Neural cell (in vitro differentiated cells): ENCODE data around the gene TSPAN19. TPM values are rescaled to one million over a fixed set of nuclear protein-coding genes. Genes with fewer than 3 reads are reported as not detected.

ENCODE experiments used
- H2AFZ ChIP-seq: fragments of 200-600, 300-800 bp; sonication (generic), shearing (Covaris generic); 2 replicates; pipeline ENCODE4 v1.6.0; 2014; ENCODE audit warnings: low read depth, mild to moderate bottlenecking, antibody characterized with exemption, low read length, moderate library complexity
- H3F3A ChIP-seq: fragments of 200-600 bp; shearing (Covaris generic); 2 replicates; pipeline ENCODE4 v1.6.1; 2016; ENCODE audit warnings: mild to moderate bottlenecking, moderate library complexity, mixed read lengths, antibody characterized with exemption, low read length; ENCODE audit not compliant: insufficient read depth, poor library complexity, severe bottlenecking
- H3K27ac ChIP-seq: fragments of 200-600, 300-800 bp; sonication (generic), shearing (Covaris generic); 2 replicates; pipeline ENCODE4 v1.5.1; 2014; ENCODE audit warnings: mild to moderate bottlenecking, low read length, moderate library complexity
- H3K27me3 ChIP-seq: fragments of 300-800, 200-600 bp; sonication (generic), shearing (Covaris generic); 2 replicates; pipeline ENCODE4 v1.6.0; 2014; ENCODE audit warnings: mild to moderate bottlenecking, low read depth, low read length, moderate library complexity; ENCODE audit not compliant: insufficient read depth
- H3K36me3 ChIP-seq: fragments of 300-800, 200-600 bp; sonication (generic), shearing (Covaris generic); 2 replicates; pipeline ENCODE4 v1.5.1; 2014; ENCODE audit warnings: mild to moderate bottlenecking, antibody characterized with exemption, low read length, moderate library complexity; ENCODE audit not compliant: insufficient read depth
- H3K4me2 ChIP-seq: fragments of 300-800, 200-600 bp; sonication (generic), shearing (Covaris generic); 2 replicates; pipeline ENCODE4 v1.6.0; 2014; ENCODE audit warnings: mild to moderate bottlenecking, low read length
- H3K4me3 ChIP-seq: fragments of 300-800, 200-600 bp; sonication (generic), shearing (Covaris generic); 2 replicates; pipeline ENCODE4 v1.5.1; 2014; ENCODE audit warnings: mild to moderate bottlenecking, low read length, moderate library complexity
- H3K79me2 ChIP-seq: fragments of 200-600 bp; shearing (Covaris generic); replicated peaks from 2 replicates; pipeline ENCODE4 v1.6.0; 2014; ENCODE audit warnings: mild to moderate bottlenecking, low read length, moderate library complexity; ENCODE audit not compliant: insufficient read depth
- H3K9ac ChIP-seq: fragments of 300-800, 200-600 bp; sonication (generic), shearing (Covaris generic); 2 replicates; pipeline ENCODE4 v1.6.1; 2016; ENCODE audit warnings: mild to moderate bottlenecking, low read length, mixed read lengths
- H3K9me2 ChIP-seq: fragments of 200-600 bp; shearing (Covaris generic); 2 replicates; pipeline ENCODE4 v1.6.1; 2016; ENCODE audit warnings: mild to moderate bottlenecking, low read length, mixed read lengths; ENCODE audit not compliant: insufficient read depth
- H3K9me3 ChIP-seq: fragments of 200-600, 300-800 bp; sonication (generic), shearing (Covaris generic); 2 replicates; pipeline ENCODE4 v1.6.1; 2016; ENCODE audit warnings: mild to moderate bottlenecking, mixed run types, low read length, moderate library complexity, mixed read lengths
- H4K20me1 ChIP-seq: fragments of 200-600 bp; shearing (Covaris generic); 2 replicates; pipeline ENCODE4 v1.6.1; 2016; ENCODE audit warnings: mild to moderate bottlenecking, mixed run types; ENCODE audit not compliant: insufficient read depth
- EP300 ChIP-seq: fragments of 450-650 bp; conservative IDR thresholded peaks from 2 replicates; pipeline ENCODE4 v1.6.1; 2014; ENCODE audit warnings: antibody characterized with exemption, mild to moderate bottlenecking, moderate library complexity; ENCODE audit not compliant: poor library complexity, severe bottlenecking
- EZH2 ChIP-seq: fragments of 200-600, 300-800 bp; shearing (Covaris generic), sonication (generic); IDR thresholded peaks from 2 replicates; pipeline ENCODE4 v1.6.1; 2014; ENCODE audit warnings: antibody characterized with exemption, low read length, borderline replicate concordance, mild to moderate bottlenecking; ENCODE audit not compliant: insufficient read depth, poor library complexity, severe bottlenecking
- MXI1 ChIP-seq: fragments of 450-650 bp; conservative IDR thresholded peaks from 2 replicates; pipeline ENCODE4 v1.6.1; 2014; ENCODE audit warnings: antibody characterized with exemption, mild to moderate bottlenecking; ENCODE audit not compliant: poor library complexity, severe bottlenecking
- POLR2AphosphoS5 ChIP-seq: IDR thresholded peaks from 2 replicates; pipeline ENCODE4 v1.6.1; 2012
- RAD21 ChIP-seq: fragments of 450-650 bp; conservative IDR thresholded peaks from 2 replicates; pipeline ENCODE4 v1.6.1; 2014; ENCODE audit warnings: antibody characterized with exemption, mild to moderate bottlenecking, moderate library complexity
- REST ChIP-seq: IDR thresholded peaks from 2 replicates; pipeline ENCODE4 v1.6.1; 2012; ENCODE audit warnings: borderline replicate concordance
- SMC3 ChIP-seq: fragments of 450-650 bp; conservative IDR thresholded peaks from 2 replicates; pipeline ENCODE4 v1.6.1; 2014; ENCODE audit warnings: antibody characterized with exemption, mild to moderate bottlenecking, moderate library complexity; ENCODE audit not compliant: poor library complexity
- TAF1 ChIP-seq: IDR thresholded peaks from 2 replicates; pipeline ENCODE4 v1.6.1; 2012; ENCODE audit warnings: low read depth
- polyA plus RNA-seq: library from polyadenylated mRNA; depleted of rRNA; stranded (reverse); fragments of >200 nt; gene quantifications from 2 replicates; pipeline ENCODE4 v1.2.3, GENCODE V29; 2014
- TF ChIP-seq, protein P1 (sequence below): fragments of 450-650 bp; IDR thresholded peaks from 2 replicates; pipeline ENCODE4 v1.5.1; 2014; ENCODE audit warnings: antibody characterized with exemption, mild to moderate bottlenecking, moderate library complexity; ENCODE audit not compliant: poor library complexity, severe bottlenecking

Gene TSPAN19
- polyA plus RNA-seq, 1 donor from 2014 or later, result 3.5 TPM

DNA sequence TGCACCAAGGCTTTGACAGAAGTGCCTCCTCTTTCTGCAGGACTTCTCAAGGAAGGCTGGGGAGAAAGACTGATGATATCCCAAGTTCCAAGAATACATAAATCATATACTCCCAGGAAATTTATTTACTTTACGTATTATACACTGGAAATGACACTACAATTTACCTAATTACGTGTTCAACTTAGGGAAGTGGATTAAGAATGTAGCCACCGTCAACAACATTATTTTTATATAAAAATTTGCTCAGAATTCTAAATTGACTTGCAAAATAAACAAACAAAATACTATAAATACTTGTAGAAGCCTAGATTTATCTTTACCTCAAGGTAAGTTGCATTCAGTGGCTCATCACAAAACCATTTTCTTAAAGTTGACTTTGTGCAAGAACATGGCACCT lies 18.9 kb downstream of the TSPAN19 start:
- Histone ChIP-seq H3K27me3 (no peaks in the 10 kb centered on the region), H4K20me1 (no peaks in the 10 kb centered on the region), H3K9me3 (no peaks in the 10 kb centered on the region), H3K4me3 (no peak overlapping the region), H3K36me3 (no peaks in the 10 kb centered on the region), H2AFZ (no peak overlapping the region), H3K9ac (no peak overlapping the region), H3K9me2 (no peaks in the 10 kb centered on the region), H3F3A (no peaks in the 10 kb centered on the region), H3K27ac (no peak overlapping the region), H3K79me2 (no peaks in the 10 kb centered on the region), H3K4me2 (no peak overlapping the region)
- TF ChIP-seq POLR2AphosphoS5, result no peak
- TF ChIP-seq, protein P1, sequence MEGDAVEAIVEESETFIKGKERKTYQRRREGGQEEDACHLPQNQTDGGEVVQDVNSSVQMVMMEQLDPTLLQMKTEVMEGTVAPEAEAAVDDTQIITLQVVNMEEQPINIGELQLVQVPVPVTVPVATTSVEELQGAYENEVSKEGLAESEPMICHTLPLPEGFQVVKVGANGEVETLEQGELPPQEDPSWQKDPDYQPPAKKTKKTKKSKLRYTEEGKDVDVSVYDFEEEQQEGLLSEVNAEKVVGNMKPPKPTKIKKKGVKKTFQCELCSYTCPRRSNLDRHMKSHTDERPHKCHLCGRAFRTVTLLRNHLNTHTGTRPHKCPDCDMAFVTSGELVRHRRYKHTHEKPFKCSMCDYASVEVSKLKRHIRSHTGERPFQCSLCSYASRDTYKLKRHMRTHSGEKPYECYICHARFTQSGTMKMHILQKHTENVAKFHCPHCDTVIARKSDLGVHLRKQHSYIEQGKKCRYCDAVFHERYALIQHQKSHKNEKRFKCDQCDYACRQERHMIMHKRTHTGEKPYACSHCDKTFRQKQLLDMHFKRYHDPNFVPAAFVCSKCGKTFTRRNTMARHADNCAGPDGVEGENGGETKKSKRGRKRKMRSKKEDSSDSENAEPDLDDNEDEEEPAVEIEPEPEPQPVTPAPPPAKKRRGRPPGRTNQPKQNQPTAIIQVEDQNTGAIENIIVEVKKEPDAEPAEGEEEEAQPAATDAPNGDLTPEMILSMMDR, result no peak
- TF ChIP-seq RAD21, result no peak
- no peak for TF ChIP-seq MXI1
- no peak for TF ChIP-seq TAF1
- no peak for TF ChIP-seq SMC3
- no peak for TF ChIP-seq EZH2
- TF ChIP-seq REST, result no peak
- no peak for TF ChIP-seq EP300

- Histone ChIP-seq H3K9me3 (no peaks in the 10 kb centered on the region), H3K9me2 (no peaks in the 10 kb centered on the region), H2AFZ (no peak overlapping the region), H3K27me3 (no peaks in the 10 kb centered on the region), H3K4me2 (no peak overlapping the region), H3F3A (no peaks in the 10 kb centered on the region), H3K79me2 (no peaks in the 10 kb centered on the region), H3K4me3 (no peak overlapping the region), H3K27ac (no peak overlapping the region), H4K20me1 (no peaks in the 10 kb centered on the region), H3K36me3 (no peaks in the 10 kb centered on the region), H3K9ac (no peak overlapping the region)
- TF ChIP-seq EP300 (no peak), POLR2AphosphoS5 (no peak)
These were observed 19.7 kb downstream of the TSPAN19 start for GRCh38 chr12:85016413-85016812.

GRCh38 chr12:85007836-85008235 lies 28.2 kb downstream of the TSPAN19 start:
- no peaks in the 10 kb centered on the region for H3K9me2 ChIP-seq
- no peak overlapping the region for H3K9ac ChIP-seq
- H3K4me3 ChIP-seq, result no peak overlapping the region
- TF ChIP-seq RAD21 (no peak), SMC3 (no peak), EZH2 (no peak), POLR2AphosphoS5 (no peak), REST (no peak), EP300 (no peak), MXI1 (no peak), TAF1 (no peak)
- TF ChIP-seq, protein P1, result no peak
- no peaks in the 10 kb centered on the region for H3K27me3 ChIP-seq
- H3K9me3 ChIP-seq, result no peaks in the 10 kb centered on the region
- H2AFZ ChIP-seq, result no peak overlapping the region
- no peaks in the 10 kb centered on the region for H3K36me3 ChIP-seq
- H3F3A ChIP-seq, result no peaks in the 10 kb centered on the region
- H3K4me2 ChIP-seq, result no peak overlapping the region
- H3K27ac ChIP-seq, result no peak overlapping the region
- H3K79me2 ChIP-seq, result no peaks in the 10 kb centered on the region
- H4K20me1 ChIP-seq, result no peaks in the 10 kb centered on the region
